HG03469 (cell line): ENCODE results near the gene ARL5C.
A peak's percentile ranks its signal among the peaks of the same experiment; 100 is the strongest.

Experiments used
- ATAC-seq: cut with Tn5 transposase; IDR thresholded peaks from one replicate; pipeline ENCODE4 v1.9.1; 2021; ENCODE audit warnings: mild to moderate bottlenecking, moderate library complexity, moderate number of reproducible peaks; ENCODE audit not compliant: unreplicated experiment

ARL5C gene

GRCh38 chr17:39165841-39166349 lies at the start of gene ARL5C:
Gene ARL5C, minus strand, starts transcription at chr17:39166161. Its CDS starts 401 bp downstream, at chr17:39165760.
- ATAC-seq: no peak

GRCh38 chr17:39213852-39214251 lies 47.9 kb upstream of the ARL5C start:
- no peak for ATAC-seq

- no peak for ATAC-seq
Observed at GRCh38 chr17:39212841-39213480, 47.0 kb upstream of the ARL5C start.

- no peak for ATAC-seq
Observed at GRCh38 chr17:39212195-39212810, 46.3 kb upstream of the ARL5C start.

- ATAC-seq: no peak
Observed at GRCh38 chr17:39210093-39210434, 44.1 kb upstream of the ARL5C start.

- ATAC-seq: no peak
Observed at GRCh38 chr17:39209317-39210092, 43.5 kb upstream of the ARL5C start.

- no peak for ATAC-seq
Observed at GRCh38 chr17:39208893-39209292, 42.9 kb upstream of the ARL5C start.

- no peak for ATAC-seq
Observed at GRCh38 chr17:39208136-39208535, 42.2 kb upstream of the ARL5C start.

- no peak for ATAC-seq
Observed at GRCh38 chr17:39205112-39205526, 39.2 kb upstream of the ARL5C start.

- no peak for ATAC-seq
Observed at GRCh38 chr17:39204245-39204644, 38.3 kb upstream of the ARL5C start.

GRCh38 chr17:39200957-39201510 lies 35.1 kb upstream of the ARL5C start:
- ATAC-seq: no peak

- peak; percentile 32 for ATAC-seq
Observed at GRCh38 chr17:39200070-39200879, 34.3 kb upstream of the ARL5C start, which contains the start of gene RPL19. Gene RPL19, plus strand, starts transcription at chr17:39200283. Its CDS starts 62 bp downstream, at chr17:39200345.

- ATAC-seq: peak; percentile 54
Observed at GRCh38 chr17:39199820-39200069, 33.8 kb upstream of the ARL5C start.

GRCh38 chr17:39198186-39198566 lies 32.2 kb upstream of the ARL5C start:
- ATAC-seq: no peak

- no peak for ATAC-seq
Observed at GRCh38 chr17:39197380-39198185, 31.6 kb upstream of the ARL5C start, which contains the start of gene CACNB1. Gene CACNB1, minus strand, starts transcription at chr17:39197669. Its CDS starts 174 bp downstream, at chr17:39197495.

GRCh38 chr17:39196808-39197291 lies 30.9 kb upstream of the ARL5C start:
- ATAC-seq: no peak

GRCh38 chr17:39196241-39196807 lies 30.4 kb upstream of the ARL5C start:
- ATAC-seq: no peak

- ATAC-seq: no peak
Observed at GRCh38 chr17:39195568-39196160, 29.7 kb upstream of the ARL5C start.

GRCh38 chr17:39194985-39195524 lies 29.1 kb upstream of the ARL5C start:
- no peak for ATAC-seq
